ENCODE results near the gene FIBCD1. TPM values are rescaled to one million over a fixed set of nuclear protein-coding genes. Genes with fewer than 3 reads are reported as not detected.
"Not testable (repeated sequence)": the region's sequence is repeated elsewhere in the genome, so short reads cannot be mapped to it uniquely, and the experiment has no call there.

Gene FIBCD1
- total RNA-seq, 1 donor from 2014 or later, result not detected

GRCh38 chr9:130970855-130971254 lies 31.8 kb upstream of the FIBCD1 start:
- H3K4me1 Mint-ChIP-seq (ENCODE audit: low read depth), result no peaks in the 10 kb centered on the region
- peaks cover 3% of the 10 kb centered on the region for H3K27me3 Mint-ChIP-seq (ENCODE audit: low read depth)
- no peak overlapping the region for H3K4me3 Mint-ChIP-seq (ENCODE audit: low read depth)
- H3K9me3 Mint-ChIP-seq, result no peaks in the 10 kb centered on the region
- no peaks in the 10 kb centered on the region for H3K36me3 Mint-ChIP-seq (ENCODE audit: low read depth)
- no peak for DNase-seq (ENCODE audit: low spot score)
- no peak overlapping the region for H3K27ac Mint-ChIP-seq
- intact Hi-C loops (cut with micrococcal nuclease), result no loop called here

- Mint-ChIP-seq H3K9me3 (no peaks in the 10 kb centered on the region), H3K27ac (no peak overlapping the region), H3K4me1 (ENCODE audit: low read depth) (no peaks in the 10 kb centered on the region), H3K27me3 (ENCODE audit: low read depth) (peaks cover 3% of the 10 kb centered on the region), H3K36me3 (ENCODE audit: low read depth) (no peaks in the 10 kb centered on the region), H3K4me3 (ENCODE audit: low read depth) (no peak overlapping the region)
- intact Hi-C loops (cut with micrococcal nuclease), result no loop called here
- no peak for DNase-seq (ENCODE audit: low spot score)
Observed at GRCh38 chr9:130970052-130970451, 31.0 kb upstream of the FIBCD1 start.

- no peak overlapping the region for H3K27ac Mint-ChIP-seq
- H3K4me3 Mint-ChIP-seq (ENCODE audit: low read depth), result no peak overlapping the region
- H3K36me3 Mint-ChIP-seq (ENCODE audit: low read depth), result no peaks in the 10 kb centered on the region
- H3K9me3 Mint-ChIP-seq, result no peaks in the 10 kb centered on the region
- H3K27me3 Mint-ChIP-seq (ENCODE audit: low read depth), result no peaks in the 10 kb centered on the region
- no peaks in the 10 kb centered on the region for H3K4me1 Mint-ChIP-seq (ENCODE audit: low read depth)
- DNase-seq (ENCODE audit: low spot score), result no peak
- intact Hi-C loops (cut with micrococcal nuclease), result no loop called here
Observed at GRCh38 chr9:130965680-130966079, 26.6 kb upstream of the FIBCD1 start.

- no peak for DNase-seq (ENCODE audit: low spot score)
- peaks cover 1% of the 10 kb centered on the region for H3K36me3 Mint-ChIP-seq (ENCODE audit: low read depth)
- no peak overlapping the region for H3K27ac Mint-ChIP-seq
- no peaks in the 10 kb centered on the region for H3K4me1 Mint-ChIP-seq (ENCODE audit: low read depth)
- H3K4me3 Mint-ChIP-seq (ENCODE audit: low read depth), result no peak overlapping the region
- H3K27me3 Mint-ChIP-seq (ENCODE audit: low read depth), result no peaks in the 10 kb centered on the region
- intact Hi-C loops (cut with micrococcal nuclease), result no loop called here
- peaks cover 2% of the 10 kb centered on the region for H3K9me3 Mint-ChIP-seq
Observed at GRCh38 chr9:130963916-130964315, 24.9 kb upstream of the FIBCD1 start.

- Mint-ChIP-seq H3K4me1 (ENCODE audit: low read depth) (no peaks in the 10 kb centered on the region), H3K36me3 (ENCODE audit: low read depth) (peaks cover 5% of the 10 kb centered on the region), H3K27ac (no peak overlapping the region), H3K9me3 (peaks cover 7% of the 10 kb centered on the region), H3K4me3 (ENCODE audit: low read depth) (no peak overlapping the region), H3K27me3 (ENCODE audit: low read depth) (no peaks in the 10 kb centered on the region)
- no peak for DNase-seq (ENCODE audit: low spot score)
- intact Hi-C loops (cut with micrococcal nuclease), result no loop called here
Observed at GRCh38 chr9:130963337-130963908, 24.4 kb upstream of the FIBCD1 start.

GRCh38 chr9:130962418-130963316 lies 23.6 kb upstream of the FIBCD1 start:
- Mint-ChIP-seq H3K4me1 (ENCODE audit: low read depth) (no peaks in the 10 kb centered on the region), H3K27ac (no peak overlapping the region), H3K36me3 (ENCODE audit: low read depth) (peaks cover 5% of the 10 kb centered on the region), H3K4me3 (ENCODE audit: low read depth) (no peak overlapping the region), H3K9me3 (peaks cover 13% of the 10 kb centered on the region), H3K27me3 (ENCODE audit: low read depth) (no peaks in the 10 kb centered on the region)
- DNase-seq (ENCODE audit: low spot score), result no peak
- intact Hi-C loops (cut with micrococcal nuclease), result no loop called here

- Mint-ChIP-seq H3K27ac (no peak overlapping the region), H3K36me3 (ENCODE audit: low read depth) (peaks cover 5% of the 10 kb centered on the region), H3K4me1 (ENCODE audit: low read depth) (no peaks in the 10 kb centered on the region), H3K4me3 (ENCODE audit: low read depth) (no peak overlapping the region), H3K27me3 (ENCODE audit: low read depth) (no peaks in the 10 kb centered on the region), H3K9me3 (peaks cover 13% of the 10 kb centered on the region)
- intact Hi-C loops (cut with micrococcal nuclease), result no loop called here
- DNase-seq (ENCODE audit: low spot score), result no peak
Observed at GRCh38 chr9:130961511-130962300, 22.7 kb upstream of the FIBCD1 start.

- H3K9me3 Mint-ChIP-seq, result peaks cover 13% of the 10 kb centered on the region
- DNase-seq (ENCODE audit: low spot score), result no peak
- H3K27ac Mint-ChIP-seq, result no peak overlapping the region
- no peak overlapping the region for H3K4me3 Mint-ChIP-seq (ENCODE audit: low read depth)
- intact Hi-C loops (cut with micrococcal nuclease), result no loop called here
- H3K4me1 Mint-ChIP-seq (ENCODE audit: low read depth), result no peaks in the 10 kb centered on the region
- H3K27me3 Mint-ChIP-seq (ENCODE audit: low read depth), result no peaks in the 10 kb centered on the region
- peaks cover 5% of the 10 kb centered on the region for H3K36me3 Mint-ChIP-seq (ENCODE audit: low read depth)
Observed at GRCh38 chr9:130960522-130961378, 21.7 kb upstream of the FIBCD1 start.

- Mint-ChIP-seq H3K27ac (no peak overlapping the region), H3K27me3 (ENCODE audit: low read depth) (no peaks in the 10 kb centered on the region), H3K9me3 (peaks cover 13% of the 10 kb centered on the region), H3K36me3 (ENCODE audit: low read depth) (peaks cover 5% of the 10 kb centered on the region), H3K4me3 (ENCODE audit: low read depth) (no peak overlapping the region), H3K4me1 (ENCODE audit: low read depth) (no peaks in the 10 kb centered on the region)
- intact Hi-C loops (cut with micrococcal nuclease), result no loop called here
- DNase-seq (ENCODE audit: low spot score), result no peak
Observed at GRCh38 chr9:130959809-130960334, 20.8 kb upstream of the FIBCD1 start.

GRCh38 chr9:130958564-130958963 lies 19.5 kb upstream of the FIBCD1 start:
- H3K27me3 Mint-ChIP-seq (ENCODE audit: low read depth); H3K4me1 Mint-ChIP-seq (ENCODE audit: low read depth); DNase-seq (ENCODE audit: low spot score); H3K36me3 Mint-ChIP-seq (ENCODE audit: low read depth); H3K4me3 Mint-ChIP-seq (ENCODE audit: low read depth); H3K27ac Mint-ChIP-seq; intact Hi-C loops (cut with micrococcal nuclease): not testable (repeated sequence)
- peaks cover 13% of the 10 kb centered on the region for H3K9me3 Mint-ChIP-seq

- Mint-ChIP-seq H3K9me3 (peaks cover 13% of the 10 kb centered on the region), H3K27ac (no peak overlapping the region), H3K36me3 (ENCODE audit: low read depth) (peaks cover 5% of the 10 kb centered on the region), H3K27me3 (ENCODE audit: low read depth) (no peaks in the 10 kb centered on the region), H3K4me3 (ENCODE audit: low read depth) (no peak overlapping the region), H3K4me1 (ENCODE audit: low read depth) (no peaks in the 10 kb centered on the region)
- DNase-seq (ENCODE audit: low spot score), result no peak
- intact Hi-C loops (cut with micrococcal nuclease), result no loop called here
Observed at GRCh38 chr9:130957451-130958203, 18.6 kb upstream of the FIBCD1 start.

All from activated T-helper 2 cell treated with anti-CD3 and anti-CD28 coated beads, Interferon-gamma antibody, Interleukin-2, Interleukin-4, amounts not matched to agents 10 μg/mL and 5 μg/mL and 100 μg/mL, durations not matched to agents 14 hours and 24 hours and 36 hours (primary cell).